Measurements from ENCODE around the gene FIGLA.

DNA sequence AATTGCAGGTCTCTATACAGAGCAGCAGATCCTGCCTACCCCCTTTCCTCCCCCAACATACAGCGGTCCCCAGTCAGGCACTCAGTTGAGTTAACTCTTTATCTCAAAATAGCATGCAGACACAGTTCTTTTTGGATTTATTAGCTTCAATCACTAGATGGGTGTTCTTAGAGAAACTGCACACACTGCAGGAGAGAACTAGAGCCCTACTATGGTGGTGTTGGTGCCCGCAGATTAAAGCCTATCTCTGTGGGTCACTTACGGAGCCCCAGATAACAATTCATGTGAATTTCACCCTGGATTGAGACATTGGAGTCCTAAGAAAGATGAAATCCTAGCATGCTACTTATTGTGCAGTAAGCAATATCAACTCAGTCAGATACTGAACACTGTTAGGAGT is 34.3 kb downstream of the FIGLA start:
- TF ChIP-seq, protein P1, sequence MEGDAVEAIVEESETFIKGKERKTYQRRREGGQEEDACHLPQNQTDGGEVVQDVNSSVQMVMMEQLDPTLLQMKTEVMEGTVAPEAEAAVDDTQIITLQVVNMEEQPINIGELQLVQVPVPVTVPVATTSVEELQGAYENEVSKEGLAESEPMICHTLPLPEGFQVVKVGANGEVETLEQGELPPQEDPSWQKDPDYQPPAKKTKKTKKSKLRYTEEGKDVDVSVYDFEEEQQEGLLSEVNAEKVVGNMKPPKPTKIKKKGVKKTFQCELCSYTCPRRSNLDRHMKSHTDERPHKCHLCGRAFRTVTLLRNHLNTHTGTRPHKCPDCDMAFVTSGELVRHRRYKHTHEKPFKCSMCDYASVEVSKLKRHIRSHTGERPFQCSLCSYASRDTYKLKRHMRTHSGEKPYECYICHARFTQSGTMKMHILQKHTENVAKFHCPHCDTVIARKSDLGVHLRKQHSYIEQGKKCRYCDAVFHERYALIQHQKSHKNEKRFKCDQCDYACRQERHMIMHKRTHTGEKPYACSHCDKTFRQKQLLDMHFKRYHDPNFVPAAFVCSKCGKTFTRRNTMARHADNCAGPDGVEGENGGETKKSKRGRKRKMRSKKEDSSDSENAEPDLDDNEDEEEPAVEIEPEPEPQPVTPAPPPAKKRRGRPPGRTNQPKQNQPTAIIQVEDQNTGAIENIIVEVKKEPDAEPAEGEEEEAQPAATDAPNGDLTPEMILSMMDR (IDR thresholded peaks at IDR 0.05): no peak
- TF ChIP-seq POLR2A (IDR thresholded peaks at IDR 0.05): no peak
- TF ChIP-seq POLR2AphosphoS5 (IDR thresholded peaks at IDR 0.05; ENCODE audit: insufficient read depth in 1 of 2, low read depth in 1 of 2): no peak

All from vagina (tissue), 2 donors.